Stimulated activated CD4-positive, alpha-beta T cell treated with anti-CD3 and anti-CD28 coated beads, Interleukin-2, amount 100 ng/mL, for 48 hours (primary cell): ENCODE measurements around the gene TACC2.

Experiments
- DNase-seq, 2 donors: peaks; one replicate each; pipeline ENCODE4 v3.0.0-alpha.2; 2020

Gene TACC2

GRCh38 chr10:122258136-122259074 lies 269.4 kb downstream of the TACC2 start:
- no peak for DNase-seq

- no peak for DNase-seq
Measured at GRCh38 chr10:122259075-122259466, 270.1 kb downstream of the TACC2 start.

GRCh38 chr10:122261584-122261983 lies 272.6 kb downstream of the TACC2 start:
- no peak for DNase-seq

- no peak for DNase-seq
Measured at GRCh38 chr10:122263971-122264370, 275.0 kb downstream of the TACC2 start.

GRCh38 chr10:122264436-122264835 lies 275.5 kb downstream of the TACC2 start:
- no peak for DNase-seq

GRCh38 chr10:122264931-122265330 lies 276.0 kb downstream of the TACC2 start:
- no peak for DNase-seq

GRCh38 chr10:122265896-122266295 lies 276.9 kb downstream of the TACC2 start:
- DNase-seq: no peak

GRCh38 chr10:122267849-122268737 lies 279.1 kb downstream of the TACC2 start:
- peak; percentile 50 to 61 for DNase-seq

- DNase-seq: no peak
Measured at GRCh38 chr10:122269059-122269687, 280.2 kb downstream of the TACC2 start.

GRCh38 chr10:122271076-122271475 lies 282.1 kb downstream of the TACC2 start, which contains the start of gene BTBD16:
Gene BTBD16, plus strand, starts transcription at chr10:122271296. Its CDS starts 3,786 bp downstream, at chr10:122275082.
- no peak for DNase-seq

GRCh38 chr10:122273966-122274545 lies 285.1 kb downstream of the TACC2 start:
- DNase-seq: no peak

- DNase-seq: no peak
Measured at GRCh38 chr10:122276611-122277208, 287.7 kb downstream of the TACC2 start.

- no peak for DNase-seq
Measured at GRCh38 chr10:122277526-122278136, 288.7 kb downstream of the TACC2 start.

GRCh38 chr10:122279725-122280141 lies 290.8 kb downstream of the TACC2 start:
- no peak for DNase-seq

GRCh38 chr10:122280156-122280555 lies 291.2 kb downstream of the TACC2 start:
- no peak for DNase-seq

GRCh38 chr10:122281018-122281626 lies 292.2 kb downstream of the TACC2 start:
- no peak for DNase-seq

- no peak for DNase-seq
Measured at GRCh38 chr10:122281751-122282150, 292.8 kb downstream of the TACC2 start.

GRCh38 chr10:122282253-122282671 lies 293.3 kb downstream of the TACC2 start:
- no peak for DNase-seq

GRCh38 chr10:122282909-122283308 lies 293.9 kb downstream of the TACC2 start:
- DNase-seq: no peak

- no peak for DNase-seq
Measured at GRCh38 chr10:122285506-122286444, 296.8 kb downstream of the TACC2 start.
